SKM-1 (cell line): Measurements from ENCODE around the gene PTPN12.

Experiments used
- DNase-seq: peaks from one replicate; lab custom pipeline; 2025; ENCODE audit not compliant: unreplicated experiment; lab: John Stamatoyannopoulos, UW

The PTPN12 gene

GRCh38 chr7:77658928-77659327 lies 121.8 kb downstream of the PTPN12 start:
- DNase-seq: no peak

GRCh38 chr7:77661816-77662215 lies 124.7 kb downstream of the PTPN12 start:
- peak; percentile 46 for DNase-seq

GRCh38 chr7:77662869-77663268 lies 125.8 kb downstream of the PTPN12 start:
- DNase-seq: no peak

GRCh38 chr7:77664715-77665114 lies 127.6 kb downstream of the PTPN12 start:
- no peak for DNase-seq

GRCh38 chr7:77665161-77665560 lies 128.1 kb downstream of the PTPN12 start:
- no peak for DNase-seq

- DNase-seq: no peak
These were observed 130.5 kb downstream of the PTPN12 start for GRCh38 chr7:77667459-77668086.

- DNase-seq: no peak
These were observed 137.8 kb downstream of the PTPN12 start for GRCh38 chr7:77674878-77675277.

- no peak for DNase-seq
These were observed 142.5 kb downstream of the PTPN12 start for GRCh38 chr7:77679608-77680007.

- no peak for DNase-seq
These were observed 143.2 kb downstream of the PTPN12 start for GRCh38 chr7:77680266-77680665.

GRCh38 chr7:77684030-77684429 lies 146.9 kb downstream of the PTPN12 start:
- no peak for DNase-seq

GRCh38 chr7:77685233-77685632 lies 148.1 kb downstream of the PTPN12 start:
- peak; percentile 68 for DNase-seq

GRCh38 chr7:77687100-77687746 lies 150.1 kb downstream of the PTPN12 start:
- DNase-seq: no peak

GRCh38 chr7:77687747-77688144 lies 150.7 kb downstream of the PTPN12 start:
- no peak for DNase-seq
